ENCODE measurements around the gene FFAR1. TPM values are rescaled to one million over a fixed set of nuclear protein-coding genes. Genes with fewer than 3 reads are reported as not detected.

Gene FFAR1
- polyA plus RNA-seq, 1 of the 3 experiments (the other 2 are of a cell fraction), result not detected

GRCh38 chr19:35313587-35313986, 34.1 kb upstream of the FFAR1 start:
- H3K36me3 ChIP-seq (replicated peaks in 1 of 2; ENCODE audit: control insufficient read depth in 1 of 2, insufficient read depth in 2 of 2, low read length in 1 of 2), result no peaks in the 10 kb centered on the region
- H3K9me2 ChIP-seq, result no peaks in the 10 kb centered on the region
- no peaks in the 10 kb centered on the region for H3K9me3 ChIP-seq
- POLR2A ChIA-PET, result no interaction called here
- H3K4me3 ChIP-seq (ENCODE audit: low read depth in 2 of 2, low read length in 1 of 2), result no peak overlapping the region
- H3F3A ChIP-seq (replicated peaks; ENCODE audit: insufficient read depth), result no peaks in the 10 kb centered on the region
- 17% methylated on average over 6 of the region's 7 CpGs for WGBS (ENCODE audit: low lambda C conversion rate)
- no peaks in the 10 kb centered on the region for H3K27me3 ChIP-seq (ENCODE audit: insufficient read depth)
- DNase-seq, result no peak
- no peaks in the 10 kb centered on the region for H3K4me1 ChIP-seq (ENCODE audit: control insufficient read depth in 1 of 2, insufficient read depth in 2 of 2, low read depth in 1 of 2, low read length in 1 of 2)
- H4K20me1 ChIP-seq (ENCODE audit: insufficient read depth), result no peaks in the 10 kb centered on the region
- CTCF ChIA-PET, result interaction anchor here (0.8 to 1.4 kb wide), 3 partner anchors 17 to 178 kb away, joined by 3 to 4 read pairs (median 3); partner anchors contain the start of gene LGI4
- no peak overlapping the region for H3K9ac ChIP-seq
- no peak overlapping the region for H3K27ac ChIP-seq (ENCODE audit: low read depth in 2 of 2, low read length in 1 of 2)
- no peak overlapping the region for H2AFZ ChIP-seq (ENCODE audit: low read depth)
- TF ChIP-seq USF1 (IDR thresholded peaks at IDR 0.05; ENCODE audit: borderline replicate concordance, low read depth) (no peak), FOSL2 (IDR thresholded peaks at IDR 0.05; ENCODE audit: borderline replicate concordance, low read depth) (no peak), IRF3 (IDR thresholded peaks at IDR 0.05; ENCODE audit: low read depth, low read length) (no peak), RCOR1 (IDR thresholded peaks at IDR 0.05; ENCODE audit: low read length) (no peak), POLR2AphosphoS5 (IDR thresholded peaks at IDR 0.05; ENCODE audit: low read depth, low read length) (no peak), ELF1 (IDR thresholded peaks at IDR 0.05) (no peak)
- H3K4me2 ChIP-seq, result no peak overlapping the region
- H3K79me2 ChIP-seq (ENCODE audit: insufficient read depth), result no peaks in the 10 kb centered on the region

- H3K4me3 ChIP-seq (ENCODE audit: low read depth in 2 of 2, low read length in 1 of 2), result no peak overlapping the region
- TF ChIP-seq POLR2AphosphoS5 (IDR thresholded peaks at IDR 0.05; ENCODE audit: low read depth, low read length) (no peak), CTCF (IDR thresholded peaks at IDR 0.05) (no peak), FOXJ3 (CRISPR knock-in tag; IDR thresholded peaks at IDR 0.05) (no peak), CHD2 (IDR thresholded peaks at IDR 0.05; ENCODE audit: low read length, partially characterized antibody) (no peak), REST (IDR thresholded peaks at IDR 0.05; ENCODE audit: low read depth, low read length) (no peak), NFIC (IDR thresholded peaks at IDR 0.05; ENCODE audit: borderline replicate concordance) (no peak), FOSL2 (IDR thresholded peaks at IDR 0.05; ENCODE audit: borderline replicate concordance, low read depth) (no peak), EZH2phosphoT487 (IDR thresholded peaks at IDR 0.05; ENCODE audit: borderline replicate concordance, low read depth) (no peak), RFX5 (IDR thresholded peaks at IDR 0.05; ENCODE audit: low read length) (no peak), NRF1 (IDR thresholded peaks at IDR 0.05; ENCODE audit: low read depth, low read length) (no peak), MEF2A (IDR thresholded peaks at IDR 0.05; ENCODE audit: borderline replicate concordance, low read depth) (no peak), RAD21 (IDR thresholded peaks at IDR 0.05; ENCODE audit: low read length) (no peak), USF1 (IDR thresholded peaks at IDR 0.05; ENCODE audit: borderline replicate concordance, low read depth) (no peak)
- H4K20me1 ChIP-seq (ENCODE audit: insufficient read depth), result no peaks in the 10 kb centered on the region
- H3K27me3 ChIP-seq (ENCODE audit: insufficient read depth), result no peaks in the 10 kb centered on the region
- no peak for DNase-seq
- no peak overlapping the region for H3K4me2 ChIP-seq
- no peaks in the 10 kb centered on the region for H3F3A ChIP-seq (replicated peaks; ENCODE audit: insufficient read depth)
- no peaks in the 10 kb centered on the region for H3K79me2 ChIP-seq (ENCODE audit: insufficient read depth)
- no peaks in the 10 kb centered on the region for H3K9me3 ChIP-seq
- no peaks in the 10 kb centered on the region for H3K4me1 ChIP-seq (ENCODE audit: control insufficient read depth in 1 of 2, insufficient read depth in 2 of 2, low read depth in 1 of 2, low read length in 1 of 2)
- H2AFZ ChIP-seq (ENCODE audit: low read depth), result no peak overlapping the region
- H3K36me3 ChIP-seq (replicated peaks in 1 of 2; ENCODE audit: control insufficient read depth in 1 of 2, insufficient read depth in 2 of 2, low read length in 1 of 2), result no peaks in the 10 kb centered on the region
- ChIA-PET POLR2A (no interaction called here), CTCF (interaction anchor here (0.8 to 1.4 kb wide), 2 partner anchors 44 to 179 kb away, joined by 3 to 4 read pairs; partner anchors contain the start of gene LGI4)
- no peaks in the 10 kb centered on the region for H3K9me2 ChIP-seq
- no peak overlapping the region for H3K9ac ChIP-seq
- H3K27ac ChIP-seq (ENCODE audit: low read depth in 2 of 2, low read length in 1 of 2), result no peak overlapping the region
- 48% methylated on average over 7 of the region's 8 CpGs for WGBS (ENCODE audit: low lambda C conversion rate)
These were observed 33.7 kb upstream of the FFAR1 start for GRCh38 chr19:35314031-35314430.

Measured in SK-N-SH (cell line).